SK-N-SH (cell line): ENCODE results near the gene MTMR12.
A peak's percentile ranks its signal among the peaks of the same experiment; 100 is the strongest.

ENCODE experiments used
- CHD2 ChIP-seq: fragments of 150-350 bp; IDR thresholded peaks from 2 replicates; pipeline ENCODE4 v1.6.1; 2018; ENCODE audit warnings: low read length; ENCODE audit not compliant: partially characterized antibody
- EP300 ChIP-seq, 2 experiments: IDR thresholded peaks; 2 replicates each; pipeline versions ENCODE4 v1.4.0 to v1.6.1; 2012; ENCODE audit warnings: borderline replicate concordance in 1 of 2, low read depth in 1 of 2, low read length in 1 of 2
- TF ChIP-seq, protein P1 (sequence below): fragments of 150-350 bp; IDR thresholded peaks from 2 replicates; pipeline ENCODE4 v1.6.1; 2017; ENCODE audit warnings: antibody characterized with exemption, low read length, low read depth, borderline replicate concordance

DNA sequence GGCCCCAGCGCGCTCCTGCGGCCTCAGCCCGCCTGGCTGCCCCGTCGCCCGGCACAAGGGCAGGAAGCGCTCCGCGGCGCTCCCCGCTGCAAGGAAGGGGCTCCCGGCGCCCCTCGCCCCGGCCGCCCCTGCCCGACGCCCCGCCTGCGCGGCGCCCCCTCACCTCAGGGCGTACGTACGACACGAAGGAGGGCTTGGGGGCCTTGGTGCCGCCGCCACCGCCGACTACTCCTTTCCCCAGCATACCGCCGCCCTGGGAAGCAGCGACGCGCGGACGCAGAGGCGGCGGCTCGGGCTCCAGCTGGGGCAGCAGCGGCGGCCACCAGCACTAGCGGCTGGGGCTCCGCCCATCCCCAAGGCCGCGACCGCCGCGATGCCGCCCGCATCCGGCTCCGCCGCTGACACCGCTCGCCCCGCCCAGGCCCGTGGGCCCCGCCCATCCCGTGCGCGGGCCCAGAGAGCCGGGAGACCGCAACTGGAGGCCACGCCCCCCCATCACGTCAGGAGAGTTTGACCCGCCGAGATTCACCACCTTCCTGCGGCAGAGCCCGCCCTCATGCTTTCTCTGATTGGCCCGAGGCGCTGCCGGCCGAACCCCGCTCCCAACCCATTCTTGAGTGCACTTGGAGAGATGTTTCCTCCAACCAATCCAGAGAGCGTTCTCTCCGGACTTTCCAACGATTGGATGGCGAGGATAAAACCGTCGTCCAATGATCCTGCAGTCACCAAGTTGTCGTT is at the start of gene MTMR12:
- TF ChIP-seq CHD2: peak; percentile 92
- TF ChIP-seq EP300 (IDR thresholded peaks at IDR 0.05; ENCODE audit: borderline replicate concordance in 1 of 2, low read depth in 1 of 2, low read length in 1 of 2): no peak
- TF ChIP-seq, protein P1, sequence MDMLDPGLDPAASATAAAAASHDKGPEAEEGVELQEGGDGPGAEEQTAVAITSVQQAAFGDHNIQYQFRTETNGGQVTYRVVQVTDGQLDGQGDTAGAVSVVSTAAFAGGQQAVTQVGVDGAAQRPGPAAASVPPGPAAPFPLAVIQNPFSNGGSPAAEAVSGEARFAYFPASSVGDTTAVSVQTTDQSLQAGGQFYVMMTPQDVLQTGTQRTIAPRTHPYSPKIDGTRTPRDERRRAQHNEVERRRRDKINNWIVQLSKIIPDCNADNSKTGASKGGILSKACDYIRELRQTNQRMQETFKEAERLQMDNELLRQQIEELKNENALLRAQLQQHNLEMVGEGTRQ: no peak
